Measurements from ENCODE around the gene SPEN. TPM values are rescaled to one million over a fixed set of nuclear protein-coding genes. Genes with fewer than 3 reads are reported as not detected.
"Not testable (repeated sequence)": the region's sequence is repeated elsewhere in the genome, so short reads cannot be mapped to it uniquely, and the experiment has no call there.

Gene SPEN
- total RNA-seq, 1 donor from 2014 or later = 24.0 TPM

GRCh38 chr1:15899266-15899665 is 51.8 kb downstream of the SPEN start:
- DNase-seq (ENCODE audit: low read depth) = no peak
- no peak for TF ChIP-seq CTCF (IDR thresholded peaks at IDR 0.05; ENCODE audit: insufficient read depth, low read length, poor library complexity, severe bottlenecking)
- Histone ChIP-seq H3K4me3 (ENCODE audit: low read depth, low read length) (no peak overlapping the region), H3K27me3 (ENCODE audit: control insufficient read depth, insufficient read depth, low read length) (no peaks in the 10 kb centered on the region), H3K36me3 (ENCODE audit: control insufficient read depth, insufficient read depth, low read length) (no peaks in the 10 kb centered on the region)

- H3K27me3 ChIP-seq (ENCODE audit: control insufficient read depth, insufficient read depth, low read length) = no peaks in the 10 kb centered on the region
- H3K4me3 ChIP-seq (ENCODE audit: low read depth, low read length) = no peak overlapping the region
- H3K36me3 ChIP-seq (ENCODE audit: control insufficient read depth, insufficient read depth, low read length) = no peaks in the 10 kb centered on the region
- DNase-seq (ENCODE audit: low read depth) = no peak
- TF ChIP-seq CTCF (IDR thresholded peaks at IDR 0.05; ENCODE audit: insufficient read depth, low read length, poor library complexity, severe bottlenecking) = no peak
Observed at GRCh38 chr1:15900662-15901279, 53.3 kb downstream of the SPEN start.

- no peaks in the 10 kb centered on the region for H3K27me3 ChIP-seq (ENCODE audit: control insufficient read depth, insufficient read depth, low read length)
- TF ChIP-seq CTCF (IDR thresholded peaks at IDR 0.05; ENCODE audit: insufficient read depth, low read length, poor library complexity, severe bottlenecking) = no peak
- no peak overlapping the region for H3K4me3 ChIP-seq (ENCODE audit: low read depth, low read length)
- H3K36me3 ChIP-seq (ENCODE audit: control insufficient read depth, insufficient read depth, low read length) = no peaks in the 10 kb centered on the region
- DNase-seq (ENCODE audit: low read depth) = no peak
Observed at GRCh38 chr1:15902882-15903281, 55.4 kb downstream of the SPEN start.

- H3K27me3 ChIP-seq (ENCODE audit: control insufficient read depth, insufficient read depth, low read length) = no peaks in the 10 kb centered on the region
- H3K36me3 ChIP-seq (ENCODE audit: control insufficient read depth, insufficient read depth, low read length) = no peaks in the 10 kb centered on the region
- no peak for TF ChIP-seq CTCF (IDR thresholded peaks at IDR 0.05; ENCODE audit: insufficient read depth, low read length, poor library complexity, severe bottlenecking)
- H3K4me3 ChIP-seq (ENCODE audit: low read depth, low read length) = no peak overlapping the region
- DNase-seq (ENCODE audit: low read depth) = no peak
Observed at GRCh38 chr1:15908597-15908996, 61.1 kb downstream of the SPEN start.

- Histone ChIP-seq H3K27me3 (ENCODE audit: control insufficient read depth, insufficient read depth, low read length) (no peaks in the 10 kb centered on the region), H3K4me3 (ENCODE audit: low read depth, low read length) (no peak overlapping the region), H3K36me3 (ENCODE audit: control insufficient read depth, insufficient read depth, low read length) (no peaks in the 10 kb centered on the region)
- no peak for DNase-seq (ENCODE audit: low read depth)
- TF ChIP-seq CTCF (IDR thresholded peaks at IDR 0.05; ENCODE audit: insufficient read depth, low read length, poor library complexity, severe bottlenecking) = no peak
Observed at GRCh38 chr1:15911141-15911540, 63.6 kb downstream of the SPEN start.

- H3K4me3 ChIP-seq (ENCODE audit: low read depth, low read length) = no peak overlapping the region
- H3K27me3 ChIP-seq (ENCODE audit: control insufficient read depth, insufficient read depth, low read length) = no peaks in the 10 kb centered on the region
- no peak for TF ChIP-seq CTCF (IDR thresholded peaks at IDR 0.05; ENCODE audit: insufficient read depth, low read length, poor library complexity, severe bottlenecking)
- DNase-seq (ENCODE audit: low read depth) = no peak
- no peaks in the 10 kb centered on the region for H3K36me3 ChIP-seq (ENCODE audit: control insufficient read depth, insufficient read depth, low read length)
Observed at GRCh38 chr1:15911927-15912326, 64.4 kb downstream of the SPEN start.

- H3K27me3 ChIP-seq (ENCODE audit: control insufficient read depth, insufficient read depth, low read length); DNase-seq (ENCODE audit: low read depth); H3K36me3 ChIP-seq (ENCODE audit: control insufficient read depth, insufficient read depth, low read length); H3K4me3 ChIP-seq (ENCODE audit: low read depth, low read length): not testable (repeated sequence)
Observed at GRCh38 chr1:15913607-15914006, 66.1 kb downstream of the SPEN start.

All from kidney epithelial cell (primary cell).